Kidney epithelial cell (primary cell): Measurements from ENCODE around the gene FOXJ3. TPM values are rescaled to one million over a fixed set of nuclear protein-coding genes. Genes with fewer than 3 reads are reported as not detected.

Source experiments
- DNase-seq: peaks from one replicate; pipeline ENCODE4 v3.0.0-alpha.2; 2010; ENCODE audit warnings: low read depth
- H3K27me3 ChIP-seq: 2 replicates; pipeline ENCODE4 v1.6.0; 2011; ENCODE audit warnings: low read length; ENCODE audit not compliant: control insufficient read depth, insufficient read depth
- H3K36me3 ChIP-seq: 2 replicates; pipeline ENCODE4 v1.5.1; 2011; ENCODE audit warnings: low read length; ENCODE audit not compliant: control insufficient read depth, insufficient read depth
- H3K4me3 ChIP-seq: 2 replicates; pipeline ENCODE4 v1.5.1; 2011; ENCODE audit warnings: low read depth, mild to moderate bottlenecking, control low read depth, low read length
- total RNA-seq: library from RNA; depleted of rRNA; stranded (reverse); fragments of >200 nt; gene quantifications from 2 replicates; pipeline ENCODE4 v1.2.3, GENCODE V29; 2015
- TF ChIP-seq, protein P1 (sequence below): IDR thresholded peaks from 2 replicates; pipeline ENCODE4 v1.5.1; 2011; ENCODE audit warnings: mild to moderate bottlenecking, moderate library complexity, low read length, control low read depth, inconsistent platforms; ENCODE audit not compliant: insufficient read depth, poor library complexity, severe bottlenecking

Gene FOXJ3
- total RNA-seq, 1 donor from 2014 or later, result 28.6 TPM

DNA sequence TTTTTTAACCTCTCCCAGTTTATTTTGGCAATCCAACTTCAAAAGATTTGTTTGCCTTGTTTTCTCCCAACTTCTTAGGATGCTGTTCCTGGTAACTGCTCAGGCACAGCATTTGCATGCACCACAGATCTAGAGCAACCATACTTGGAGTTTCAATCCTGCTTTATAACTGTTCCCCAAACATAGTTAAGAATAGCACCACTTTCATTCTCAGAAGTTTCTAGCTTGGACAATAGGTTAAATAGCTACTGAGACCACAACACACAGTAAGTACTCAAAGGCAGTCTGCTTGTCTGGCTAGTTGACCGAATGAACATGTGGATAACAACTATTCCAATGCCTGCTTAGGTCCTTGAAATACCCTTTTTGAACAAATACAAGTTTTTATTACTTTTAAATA, 76.8 kb downstream of the FOXJ3 start:
- Histone ChIP-seq H3K27me3 (no peaks in the 10 kb centered on the region), H3K36me3 (no peaks in the 10 kb centered on the region), H3K4me3 (no peak overlapping the region)
- TF ChIP-seq, protein P1, sequence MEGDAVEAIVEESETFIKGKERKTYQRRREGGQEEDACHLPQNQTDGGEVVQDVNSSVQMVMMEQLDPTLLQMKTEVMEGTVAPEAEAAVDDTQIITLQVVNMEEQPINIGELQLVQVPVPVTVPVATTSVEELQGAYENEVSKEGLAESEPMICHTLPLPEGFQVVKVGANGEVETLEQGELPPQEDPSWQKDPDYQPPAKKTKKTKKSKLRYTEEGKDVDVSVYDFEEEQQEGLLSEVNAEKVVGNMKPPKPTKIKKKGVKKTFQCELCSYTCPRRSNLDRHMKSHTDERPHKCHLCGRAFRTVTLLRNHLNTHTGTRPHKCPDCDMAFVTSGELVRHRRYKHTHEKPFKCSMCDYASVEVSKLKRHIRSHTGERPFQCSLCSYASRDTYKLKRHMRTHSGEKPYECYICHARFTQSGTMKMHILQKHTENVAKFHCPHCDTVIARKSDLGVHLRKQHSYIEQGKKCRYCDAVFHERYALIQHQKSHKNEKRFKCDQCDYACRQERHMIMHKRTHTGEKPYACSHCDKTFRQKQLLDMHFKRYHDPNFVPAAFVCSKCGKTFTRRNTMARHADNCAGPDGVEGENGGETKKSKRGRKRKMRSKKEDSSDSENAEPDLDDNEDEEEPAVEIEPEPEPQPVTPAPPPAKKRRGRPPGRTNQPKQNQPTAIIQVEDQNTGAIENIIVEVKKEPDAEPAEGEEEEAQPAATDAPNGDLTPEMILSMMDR, result no peak
- no peak for DNase-seq

DNA sequence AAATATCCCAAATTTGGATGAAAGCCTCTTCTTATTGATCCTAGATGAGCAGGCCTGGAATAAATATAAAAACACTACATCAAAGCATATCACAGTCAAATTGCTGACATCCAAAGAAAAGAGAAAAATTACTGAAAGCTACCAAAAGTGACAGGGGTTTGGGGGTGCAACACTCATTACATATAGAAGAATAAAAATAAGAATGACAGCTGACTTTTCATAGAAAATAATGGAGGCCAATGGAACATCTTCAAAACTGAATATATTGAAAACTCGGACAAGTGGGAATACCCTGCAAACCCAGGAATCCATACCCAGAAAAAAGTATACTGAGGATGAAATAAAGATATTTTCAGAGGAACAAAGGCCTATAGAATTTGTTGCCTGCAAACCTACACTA, 84.0 kb downstream of the FOXJ3 start:
- TF ChIP-seq, protein P1, result no peak
- no peak for DNase-seq
- Histone ChIP-seq H3K36me3 (no peaks in the 10 kb centered on the region), H3K27me3 (no peaks in the 10 kb centered on the region), H3K4me3 (no peak overlapping the region)

DNA sequence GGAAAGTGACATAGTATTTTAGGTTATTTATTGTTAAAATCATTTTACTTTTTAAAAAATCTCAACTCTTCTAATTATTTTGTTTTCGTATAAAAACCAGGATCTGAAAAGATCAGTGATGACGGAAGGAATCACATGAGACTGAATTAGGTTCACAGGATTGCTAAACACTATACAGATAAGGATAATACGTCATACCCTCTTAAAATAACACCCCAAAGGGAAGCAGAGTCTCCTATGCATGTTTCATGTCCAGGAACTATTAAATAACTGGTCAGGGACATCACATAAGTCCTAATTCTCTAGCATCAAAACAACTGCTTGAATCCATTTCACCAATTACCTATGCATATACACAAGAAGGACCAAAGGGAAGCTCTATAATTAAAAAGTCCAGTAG, 84.9 kb downstream of the FOXJ3 start:
- TF ChIP-seq, protein P1, result no peak
- Histone ChIP-seq H3K27me3 (no peaks in the 10 kb centered on the region), H3K4me3 (no peak overlapping the region), H3K36me3 (no peaks in the 10 kb centered on the region)
- no peak for DNase-seq

DNA sequence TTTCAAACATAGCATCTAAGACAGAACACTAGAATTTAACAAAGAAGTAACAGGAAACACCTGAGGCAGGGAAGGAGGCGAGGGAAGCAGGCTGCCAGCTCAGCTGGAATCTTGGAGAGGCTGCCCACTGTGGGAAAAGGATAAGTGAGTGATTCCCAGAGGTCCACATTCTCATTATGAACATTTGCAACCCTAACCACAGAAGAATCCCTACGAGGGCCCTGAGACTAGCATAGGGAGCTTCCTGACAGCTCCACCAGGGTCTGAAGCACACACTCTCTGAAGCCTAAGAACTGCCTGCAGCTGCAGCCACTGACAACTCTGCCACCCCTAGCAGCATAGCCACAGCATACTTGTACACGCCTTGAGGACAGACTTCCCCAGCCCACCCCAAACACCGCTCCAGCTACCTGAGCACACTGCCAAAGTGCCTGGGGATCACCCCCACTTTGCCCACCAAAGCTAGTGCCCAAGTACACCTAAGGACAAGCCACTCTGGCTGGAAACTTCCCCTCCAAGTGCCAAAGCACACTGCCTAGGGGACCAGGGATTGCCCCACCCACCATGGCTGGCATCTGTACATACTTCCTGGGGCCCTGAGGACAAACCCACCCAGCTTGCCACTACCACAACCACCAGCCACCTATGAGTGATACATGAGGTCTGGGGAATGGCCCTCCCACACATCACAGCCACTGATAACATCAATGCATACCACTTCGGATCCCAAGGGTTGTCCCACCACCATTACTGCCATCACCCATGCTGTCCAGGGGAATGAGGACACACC, 93.9 kb downstream of the FOXJ3 start:
- no peak for DNase-seq
- H3K36me3 ChIP-seq, result no peaks in the 10 kb centered on the region
- H3K27me3 ChIP-seq, result no peaks in the 10 kb centered on the region
- H3K4me3 ChIP-seq, result no peak overlapping the region
- TF ChIP-seq, protein P1, result no peak

DNA sequence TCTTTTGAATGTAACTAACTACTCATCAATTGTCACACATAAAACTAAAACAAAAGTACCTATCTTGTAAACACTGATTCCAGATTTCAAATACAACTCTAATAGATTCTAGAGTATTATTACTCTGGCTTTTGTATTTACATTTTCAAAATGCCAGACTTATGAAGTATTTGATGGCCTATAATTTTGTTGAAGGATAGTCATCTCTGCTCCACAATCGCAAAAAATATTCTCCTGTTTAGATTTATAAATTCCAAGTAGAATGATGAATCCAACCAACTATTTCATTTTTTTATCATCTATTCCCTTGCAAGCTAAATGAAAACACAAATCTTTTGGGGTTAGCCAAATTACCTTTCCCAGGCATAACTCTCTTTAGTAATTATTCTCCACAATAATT, 95.5 kb downstream of the FOXJ3 start:
- TF ChIP-seq, protein P1, result no peak
- H3K36me3 ChIP-seq, result no peaks in the 10 kb centered on the region
- no peak overlapping the region for H3K4me3 ChIP-seq
- DNase-seq, result no peak
- H3K27me3 ChIP-seq, result no peaks in the 10 kb centered on the region

DNA sequence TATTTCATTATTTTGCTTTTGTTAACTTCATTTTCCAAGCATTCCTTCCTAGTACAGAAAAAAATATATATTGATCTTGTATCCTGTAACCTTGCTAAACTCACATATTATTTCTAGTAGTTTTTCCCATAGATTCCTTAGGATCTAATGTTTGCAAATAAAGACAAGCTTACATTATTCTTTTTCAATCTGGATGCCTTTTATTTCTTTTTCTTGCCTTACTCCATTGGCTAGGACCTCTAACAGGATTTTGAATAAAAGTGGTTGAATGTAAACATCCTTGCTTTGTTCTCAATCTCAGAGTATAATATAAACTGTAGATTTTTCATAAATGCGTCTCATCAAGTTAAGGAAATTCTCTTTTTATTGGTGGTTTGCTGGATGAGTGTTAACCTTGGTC, 96.0 kb downstream of the FOXJ3 start:
- Histone ChIP-seq H3K36me3 (no peaks in the 10 kb centered on the region), H3K27me3 (no peaks in the 10 kb centered on the region), H3K4me3 (no peak overlapping the region)
- DNase-seq, result no peak
- TF ChIP-seq, protein P1, result no peak
